ENCODE results near the gene TSEN54. TPM values are rescaled to one million over a fixed set of nuclear protein-coding genes. Genes with fewer than 3 reads are reported as not detected.

TSEN54 gene
- total and polyA plus RNA-seq, 2 donors from 2014 or later = 25.8 to 33.8 TPM

GRCh38 chr17:75561927-75562603 is 45.7 kb downstream of the TSEN54 start:
- Histone ChIP-seq H3K4me1 (ENCODE audit: control insufficient read depth in 2 of 3, insufficient read depth in 2 of 3, low read depth in 1 of 3, low read length in 3 of 3) (peaks cover 0 to 35% (median 19%) of the 10 kb centered on the region in 3 donors), H3K9me3 (ENCODE audit: control insufficient read depth in 2 of 3, insufficient read depth in 1 of 3, low read length in 3 of 3) (no peaks in the 10 kb centered on the region), H3K36me3 (ENCODE audit: control insufficient read depth in 2 of 3, insufficient read depth in 3 of 3, low read length in 3 of 3) (peaks cover 0 to 39% (median 22%) of the 10 kb centered on the region in 3 donors), H3K9ac (ENCODE audit: low read length in 3 of 3) (no peak overlapping the region), H3K27me3 (ENCODE audit: control insufficient read depth, insufficient read depth, low read length) (no peaks in the 10 kb centered on the region), H3K27ac (ENCODE audit: low read depth in 2 of 2, low read length in 2 of 2) (no peak overlapping the region), H3K4me3 (ENCODE audit: low read length in 3 of 3) (no peak overlapping the region)
- DNase-seq (no peak), FAIRE-seq (no peak)
- intact Hi-C loops (cut with DNase I) = no loop called here
- TF ChIP-seq CTCF (IDR thresholded peaks at IDR 0.05; ENCODE audit: borderline replicate concordance, extremely low read depth, insufficient read depth) = no peak

- H3K9ac ChIP-seq (ENCODE audit: low read length in 3 of 3) = no peak overlapping the region
- no peak for FAIRE-seq
- peaks cover 0 to 26% (median 12%) of the 10 kb centered on the region in 3 donors for H3K4me1 ChIP-seq (ENCODE audit: control insufficient read depth in 2 of 3, insufficient read depth in 2 of 3, low read depth in 1 of 3, low read length in 3 of 3)
- DNase-seq = peak in 1 of 5 donors; percentile 23
- H3K27me3 ChIP-seq (ENCODE audit: control insufficient read depth, insufficient read depth, low read length) = no peaks in the 10 kb centered on the region
- no peaks in the 10 kb centered on the region for H3K9me3 ChIP-seq (ENCODE audit: control insufficient read depth in 2 of 3, insufficient read depth in 1 of 3, low read length in 3 of 3)
- no peak overlapping the region for H3K27ac ChIP-seq (ENCODE audit: low read depth in 2 of 2, low read length in 2 of 2)
- H3K36me3 ChIP-seq (ENCODE audit: control insufficient read depth in 2 of 3, insufficient read depth in 3 of 3, low read length in 3 of 3) = peaks cover 0 to 39% (median 22%) of the 10 kb centered on the region in 3 donors
- intact Hi-C loops (cut with DNase I) = no loop called here
- no peak overlapping the region for H3K4me3 ChIP-seq (ENCODE audit: low read length in 3 of 3)
- TF ChIP-seq CTCF (IDR thresholded peaks at IDR 0.05; ENCODE audit: borderline replicate concordance, extremely low read depth, insufficient read depth) = no peak
Observed at GRCh38 chr17:75563063-75563758, 46.9 kb downstream of the TSEN54 start.

GRCh38 chr17:75564195-75564594 is 47.9 kb downstream of the TSEN54 start:
- H3K9ac ChIP-seq (ENCODE audit: low read length in 3 of 3) = no peak overlapping the region
- H3K27ac ChIP-seq (ENCODE audit: low read depth in 2 of 2, low read length in 2 of 2) = no peak overlapping the region
- H3K4me3 ChIP-seq (ENCODE audit: low read length in 3 of 3) = no peak overlapping the region
- FAIRE-seq = no peak
- peak in 1 of 5 donors; percentile 23 for DNase-seq
- intact Hi-C loops (cut with DNase I) = no loop called here
- peaks cover 0 to 39% (median 22%) of the 10 kb centered on the region in 3 donors for H3K36me3 ChIP-seq (ENCODE audit: control insufficient read depth in 2 of 3, insufficient read depth in 3 of 3, low read length in 3 of 3)
- no peaks in the 10 kb centered on the region for H3K9me3 ChIP-seq (ENCODE audit: control insufficient read depth in 2 of 3, insufficient read depth in 1 of 3, low read length in 3 of 3)
- H3K4me1 ChIP-seq (ENCODE audit: control insufficient read depth in 2 of 3, insufficient read depth in 2 of 3, low read depth in 1 of 3, low read length in 3 of 3) = peaks cover 0 to 18% (median 6%) of the 10 kb centered on the region in 3 donors
- no peaks in the 10 kb centered on the region for H3K27me3 ChIP-seq (ENCODE audit: control insufficient read depth, insufficient read depth, low read length)
- no peak for TF ChIP-seq CTCF (IDR thresholded peaks at IDR 0.05; ENCODE audit: borderline replicate concordance, extremely low read depth, insufficient read depth)
